ENCODE results near the gene HTR3E.
"Not testable (repeated sequence)": the region's sequence is repeated elsewhere in the genome, so short reads cannot be mapped to it uniquely, and the experiment has no call there.

Gene HTR3E

DNA sequence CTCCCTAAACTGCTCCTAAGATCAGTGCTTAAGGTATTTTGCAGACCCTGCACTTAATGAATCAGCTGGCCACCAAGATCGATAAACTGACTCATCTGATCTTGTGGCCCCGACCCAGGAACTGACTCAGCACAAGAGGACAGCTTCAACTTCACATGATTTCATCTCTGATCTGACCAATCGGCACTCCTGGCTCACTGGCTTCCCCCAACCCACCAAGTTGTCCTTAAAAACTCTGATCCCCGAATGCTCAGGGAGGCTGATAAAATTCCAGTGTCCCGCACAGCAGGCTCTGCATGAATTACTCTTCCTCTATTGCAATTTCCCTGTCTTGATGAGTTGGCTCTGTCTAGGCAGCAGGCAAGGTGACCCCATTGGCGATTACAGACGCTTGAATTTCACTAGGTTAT lies 13.5 kb downstream of the HTR3E start:
- no peak for DNase-seq (ENCODE audit: low read depth)

DNA sequence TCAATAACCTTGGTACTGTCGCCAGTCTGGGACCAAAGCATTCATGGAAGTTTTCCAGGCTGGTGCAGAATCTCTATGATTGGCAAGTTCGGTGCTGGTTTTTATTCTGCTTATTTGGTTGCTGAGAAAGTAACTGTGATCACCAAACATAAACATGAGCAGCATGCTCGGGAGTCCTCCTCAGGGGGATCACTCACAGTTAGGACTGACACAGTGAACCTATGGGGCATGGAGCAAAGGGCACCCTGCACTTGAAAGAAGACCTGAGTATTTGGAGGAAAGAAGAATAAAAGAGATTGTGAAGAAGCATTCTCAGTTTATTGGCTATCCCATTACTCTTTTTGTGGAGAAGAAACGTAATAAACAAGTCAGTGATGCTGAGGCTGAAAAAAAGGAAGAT lies 19.2 kb downstream of the HTR3E start:
- no peak for DNase-seq (ENCODE audit: low read depth)

DNA sequence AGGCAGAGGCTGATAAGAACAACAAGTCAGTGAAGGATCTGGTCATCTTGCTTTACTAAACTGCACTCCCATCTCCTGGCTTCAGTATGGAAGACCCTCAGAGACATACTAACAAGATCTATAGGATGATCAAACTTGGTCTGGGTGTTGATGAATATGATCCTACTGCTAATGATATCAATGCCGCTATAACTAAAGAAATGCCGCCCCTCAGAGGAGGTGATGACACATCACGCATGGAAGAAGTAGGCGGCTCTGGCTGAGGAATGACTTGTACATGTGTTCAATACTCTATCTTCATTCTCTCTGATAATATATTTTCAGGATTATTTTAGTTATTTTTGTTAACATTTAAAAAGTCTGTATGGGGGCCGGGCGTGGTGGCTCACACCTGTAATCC lies 20.8 kb downstream of the HTR3E start:
- no peak for DNase-seq (ENCODE audit: low read depth)

DNA sequence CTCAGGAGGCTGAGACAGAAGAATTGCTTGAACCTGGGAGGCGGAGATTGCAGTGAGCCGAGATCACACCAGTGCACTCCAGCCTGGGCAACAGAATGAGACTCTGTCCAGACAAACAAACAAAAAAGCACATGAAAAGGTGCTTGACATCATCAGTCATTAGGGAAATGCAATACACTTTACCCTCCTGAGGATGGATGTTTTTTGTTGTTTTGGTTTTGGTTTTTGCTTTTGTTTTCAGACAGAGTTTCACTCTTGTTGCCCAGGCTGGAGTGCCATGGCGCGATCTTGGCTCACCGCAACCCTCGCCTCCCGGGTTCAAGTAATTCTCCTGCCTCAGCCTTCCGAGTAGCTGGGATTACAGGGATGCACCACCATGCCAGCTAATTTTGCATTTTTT lies 24.2 kb downstream of the HTR3E start:
- not testable (repeated sequence) for DNase-seq (ENCODE audit: low read depth)

DNA sequence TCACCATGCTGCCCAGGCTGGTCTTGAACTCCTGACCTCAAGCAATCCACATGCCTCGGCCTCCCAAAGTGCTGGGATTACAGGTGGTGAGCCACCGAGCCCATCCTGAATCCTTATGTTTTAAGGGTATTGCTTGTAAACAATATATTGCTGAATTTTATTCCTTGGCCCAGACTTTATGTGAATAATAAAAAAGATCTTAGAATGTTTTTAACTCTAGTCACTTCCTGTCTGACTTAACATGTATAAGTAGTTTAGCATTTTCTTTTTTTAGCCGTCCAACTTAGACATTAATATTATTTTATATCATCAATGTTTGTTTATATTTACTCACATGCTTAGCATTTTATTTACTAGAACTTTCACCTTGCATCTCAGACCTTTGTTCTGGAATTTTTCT lies 29.1 kb downstream of the HTR3E start:
- no peak for DNase-seq (ENCODE audit: low read depth)

DNA sequence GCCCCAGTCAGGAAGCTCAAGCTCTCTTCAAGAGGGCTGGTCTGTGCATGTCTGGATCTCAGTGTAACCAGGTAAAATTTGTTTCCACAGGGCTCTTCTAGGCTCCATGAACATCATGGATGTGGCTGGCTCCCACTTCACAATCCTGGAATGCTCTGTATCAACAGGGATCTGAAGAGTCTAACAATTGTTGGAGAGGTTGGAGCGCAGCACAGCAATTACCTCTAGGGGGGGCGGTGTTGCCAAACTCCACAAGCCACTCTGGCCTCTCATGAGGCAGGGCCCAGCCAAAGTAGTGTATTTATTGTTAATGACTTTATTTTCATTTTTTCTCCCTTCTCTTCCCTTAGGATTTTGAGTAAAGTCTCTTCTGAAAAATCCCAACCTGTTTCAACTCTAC lies 32.1 kb downstream of the HTR3E start:
- DNase-seq (ENCODE audit: low read depth), result no peak

DNA sequence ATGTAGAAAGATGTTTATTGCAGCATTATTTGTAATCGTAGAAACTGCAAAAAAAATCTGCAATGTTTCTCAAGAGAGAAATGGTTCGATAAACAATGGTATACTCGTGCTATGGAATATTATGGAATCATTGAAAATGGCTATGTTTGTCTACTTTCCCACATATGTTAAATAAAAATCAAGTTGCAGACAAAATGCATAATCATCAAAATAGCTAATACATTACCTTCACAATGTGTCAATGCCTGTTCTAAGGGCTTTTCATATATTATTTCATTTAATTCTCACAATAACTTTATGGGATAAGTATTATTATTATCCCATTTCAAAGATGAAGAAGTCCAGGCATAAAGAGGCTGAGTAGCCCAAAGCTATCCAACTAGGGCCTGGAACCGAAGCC lies 36.1 kb downstream of the HTR3E start:
- DNase-seq (ENCODE audit: low read depth), result no peak

DNA sequence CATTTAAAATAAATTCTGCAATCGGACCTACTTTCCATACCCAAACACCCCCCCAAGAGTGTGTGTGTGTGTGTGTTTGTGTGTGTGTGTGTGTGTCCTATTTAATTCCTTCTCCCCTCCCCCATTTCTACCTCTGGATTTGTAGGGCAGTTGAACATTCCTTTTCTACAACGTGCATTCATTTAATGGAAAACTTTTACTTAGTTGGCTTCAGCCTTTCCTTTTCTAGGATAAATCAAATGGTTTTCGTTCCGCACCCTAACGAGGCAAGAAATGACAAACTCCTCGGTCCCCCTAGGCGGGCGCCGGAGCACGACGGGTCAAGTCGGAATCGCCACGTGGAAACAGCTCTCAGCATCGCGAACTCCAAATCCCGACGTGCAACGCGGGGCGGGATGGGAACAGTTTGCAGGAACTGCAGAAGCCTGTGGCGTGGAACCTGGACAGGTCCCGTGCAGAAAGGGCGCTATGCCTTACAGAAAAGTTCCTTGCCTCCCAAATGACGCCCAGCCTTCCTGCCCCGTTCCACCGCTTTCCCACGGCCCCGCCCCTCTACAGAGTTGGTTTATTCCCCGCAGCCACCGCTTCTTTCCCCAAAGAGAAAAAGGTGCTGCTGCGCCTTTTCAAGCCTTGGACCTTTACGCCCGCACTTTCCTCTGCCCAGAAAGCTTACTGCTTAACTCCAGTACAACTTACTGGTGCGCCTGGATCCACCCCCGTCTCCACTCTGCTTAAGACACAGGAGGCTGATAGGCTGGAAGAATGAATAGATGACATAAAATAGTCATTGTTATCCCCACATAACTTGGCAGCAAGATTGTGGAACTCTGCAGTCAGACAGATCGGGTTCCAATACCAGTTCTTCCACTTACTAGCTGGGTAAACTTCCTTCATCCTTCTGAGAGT lies 37.2 kb downstream of the HTR3E start:
- DNase-seq (ENCODE audit: low read depth), result peak; percentile 38

DNA sequence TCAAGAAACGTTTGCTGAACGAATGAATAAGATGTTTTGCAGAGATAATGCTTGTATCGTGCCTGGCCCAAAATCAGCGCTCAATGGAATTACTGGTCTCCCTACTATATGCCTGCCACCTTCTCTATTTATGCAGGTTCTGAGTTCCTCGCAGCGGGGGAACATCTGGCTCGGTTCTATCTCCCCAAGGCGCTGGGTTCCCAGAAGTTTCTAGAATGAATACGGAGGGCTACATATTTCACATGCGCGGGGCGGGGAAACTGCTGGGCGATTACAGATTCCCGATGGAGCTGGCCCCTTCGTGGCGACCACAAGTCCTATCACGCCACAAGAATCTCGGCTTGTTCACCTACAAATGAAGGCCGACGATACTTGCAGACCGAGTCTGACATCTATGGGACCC lies 37.9 kb downstream of the HTR3E start:
- DNase-seq (ENCODE audit: low read depth), result no peak

DNA sequence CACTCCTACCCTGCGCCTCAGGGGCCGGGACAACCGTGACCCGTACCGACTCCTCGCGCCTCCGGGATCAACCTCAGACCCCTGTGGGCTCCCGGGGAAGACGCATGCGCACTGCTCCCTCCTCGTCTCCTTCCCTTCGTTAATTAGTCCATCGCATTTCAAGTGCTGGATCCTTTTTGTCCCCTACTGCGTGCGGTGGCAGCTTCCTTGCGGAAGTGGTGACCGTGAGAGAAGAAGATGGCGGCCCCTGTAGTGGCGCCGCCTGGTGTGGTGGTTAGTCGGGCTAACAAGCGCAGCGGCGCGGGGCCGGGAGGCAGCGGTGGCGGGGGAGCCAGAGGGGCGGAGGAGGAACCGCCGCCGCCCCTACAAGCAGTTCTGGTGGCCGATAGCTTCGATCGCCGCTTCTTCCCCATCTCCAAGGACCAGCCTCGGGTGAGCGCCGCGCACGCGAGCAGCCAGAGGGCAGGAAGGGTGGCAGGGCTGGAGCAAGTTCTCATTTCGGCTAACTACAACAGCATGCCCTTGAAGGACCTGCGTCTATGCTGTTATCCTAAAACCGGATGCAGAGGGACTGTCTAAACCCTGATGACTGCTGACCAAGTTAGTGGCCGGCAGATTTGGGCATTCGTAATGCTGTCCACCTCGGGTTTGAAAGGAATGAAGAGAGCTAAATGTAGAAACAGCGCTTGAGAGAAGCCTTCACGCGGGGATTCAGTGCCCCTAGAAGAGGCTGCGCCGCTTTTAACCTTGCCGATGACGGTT lies 38.5 kb downstream of the HTR3E start, which contains the start of gene EIF2B5:
Gene EIF2B5, plus strand, starts transcription at position 210 of the 762 bp plus-strand sequence. Its CDS starts 28 bp downstream, at position 238.
- DNase-seq (ENCODE audit: low read depth), result peak; percentile 63

DNA sequence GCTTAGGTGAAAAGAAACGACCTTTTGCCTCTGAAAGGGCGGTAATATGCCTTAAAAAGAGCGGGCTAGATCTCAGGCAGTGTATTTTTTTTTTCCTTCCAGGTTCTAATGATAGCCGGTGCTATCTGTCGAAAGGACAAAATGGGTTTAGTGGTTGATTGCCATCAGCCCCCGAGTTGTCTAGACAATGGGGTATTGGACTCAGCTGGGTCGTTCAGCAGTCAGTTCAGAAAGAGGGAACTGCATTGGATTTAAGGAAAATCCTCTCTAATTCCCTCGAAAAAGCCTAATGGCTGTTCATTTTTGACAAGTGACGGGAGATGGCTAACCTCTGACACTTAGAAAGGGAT lies 39.0 kb downstream of the HTR3E start:
- DNase-seq (ENCODE audit: low read depth), result no peak

DNA sequence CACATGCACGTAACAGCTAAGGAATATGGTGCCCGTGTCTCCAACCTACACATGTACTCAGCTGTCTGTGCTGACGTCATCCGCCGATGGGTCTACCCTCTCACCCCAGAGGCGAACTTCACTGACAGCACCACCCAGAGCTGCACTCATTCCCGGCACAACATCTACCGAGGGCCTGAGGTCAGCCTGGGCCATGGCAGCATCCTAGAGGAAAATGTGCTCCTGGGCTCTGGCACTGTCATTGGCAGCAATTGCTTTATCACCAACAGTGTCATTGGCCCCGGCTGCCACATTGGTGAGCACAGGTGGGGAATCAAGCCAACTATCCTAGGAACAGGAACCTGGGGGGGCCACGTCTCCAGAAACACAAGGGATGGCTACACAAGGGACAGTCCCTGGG lies 43.6 kb downstream of the HTR3E start:
- no peak for DNase-seq (ENCODE audit: low read depth)

DNA sequence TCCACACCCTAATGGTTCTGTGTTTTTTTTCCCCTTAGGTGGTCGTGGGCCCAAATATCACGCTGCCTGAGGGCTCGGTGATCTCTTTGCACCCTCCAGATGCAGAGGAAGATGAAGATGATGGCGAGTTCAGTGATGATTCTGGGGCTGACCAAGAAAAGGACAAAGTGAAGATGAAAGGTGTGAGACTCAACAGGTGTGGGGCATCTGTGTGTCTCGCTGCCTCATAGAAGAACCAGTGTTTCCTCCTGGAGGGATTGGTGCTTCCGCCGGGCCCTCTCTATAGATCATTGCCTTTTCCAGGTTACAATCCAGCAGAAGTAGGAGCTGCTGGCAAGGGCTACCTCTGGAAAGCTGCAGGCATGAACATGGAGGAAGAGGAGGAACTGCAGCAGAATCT lies 45.3 kb downstream of the HTR3E start:
- DNase-seq (ENCODE audit: low read depth), result no peak

DNA sequence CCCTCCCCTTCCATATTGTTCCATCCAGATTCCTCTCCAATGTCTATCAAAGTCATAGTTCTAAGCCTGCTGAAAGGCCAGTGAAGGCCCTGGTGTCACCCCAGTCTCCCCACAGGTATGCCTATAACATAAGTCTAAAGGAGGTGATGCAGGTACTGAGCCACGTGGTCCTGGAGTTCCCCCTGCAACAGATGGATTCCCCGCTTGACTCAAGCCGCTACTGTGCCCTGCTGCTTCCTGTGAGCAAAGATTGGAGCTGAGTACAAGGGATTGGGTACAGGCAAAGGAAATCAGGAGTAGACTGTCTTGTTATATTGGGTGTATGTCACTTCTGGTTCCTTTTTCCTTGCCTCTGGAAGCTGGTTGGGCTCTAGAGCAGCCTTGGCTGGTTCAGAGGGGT lies 46.5 kb downstream of the HTR3E start:
- no peak for DNase-seq (ENCODE audit: low read depth)

DNA sequence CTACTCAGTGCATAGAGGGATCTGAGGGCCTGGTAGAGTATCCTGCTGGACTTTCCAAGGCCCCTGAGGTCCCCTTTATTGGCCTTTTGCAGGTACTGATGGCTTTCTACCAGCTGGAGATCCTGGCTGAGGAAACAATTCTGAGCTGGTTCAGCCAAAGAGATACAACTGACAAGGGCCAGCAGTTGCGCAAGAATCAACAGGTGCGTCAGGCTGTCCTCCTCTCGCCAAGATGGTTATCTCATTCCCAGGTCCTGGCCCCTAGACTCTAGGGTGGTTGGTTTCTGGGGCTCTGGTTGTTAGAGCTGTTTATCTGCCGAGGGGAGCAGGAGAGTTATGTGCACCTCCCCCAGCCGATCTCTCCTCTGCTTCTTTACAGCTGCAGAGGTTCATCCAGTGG lies 47.6 kb downstream of the HTR3E start:
- DNase-seq (ENCODE audit: low read depth), result no peak

DNA sequence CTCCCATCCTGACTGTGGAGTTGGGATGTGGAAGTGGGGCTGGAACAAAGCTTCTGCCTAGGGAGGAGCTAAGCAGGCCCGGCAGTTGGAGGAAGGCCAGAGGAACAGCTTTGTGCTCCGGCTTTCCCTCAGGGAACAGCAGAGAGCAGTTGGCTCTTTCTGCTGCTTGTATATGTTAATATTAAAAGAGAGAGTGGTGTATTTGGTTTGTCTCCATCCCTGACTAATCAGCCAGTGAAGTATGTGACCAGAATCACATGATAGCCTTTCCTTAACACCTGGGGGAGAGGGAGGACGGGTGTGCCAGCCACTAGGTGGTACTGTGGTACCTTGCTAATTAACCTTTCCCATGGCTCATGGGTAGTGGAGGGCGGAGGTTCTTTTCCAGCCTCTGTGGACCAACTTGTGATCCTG lies 48.3 kb downstream of the HTR3E start:
- no peak for DNase-seq (ENCODE audit: low read depth)

DNA sequence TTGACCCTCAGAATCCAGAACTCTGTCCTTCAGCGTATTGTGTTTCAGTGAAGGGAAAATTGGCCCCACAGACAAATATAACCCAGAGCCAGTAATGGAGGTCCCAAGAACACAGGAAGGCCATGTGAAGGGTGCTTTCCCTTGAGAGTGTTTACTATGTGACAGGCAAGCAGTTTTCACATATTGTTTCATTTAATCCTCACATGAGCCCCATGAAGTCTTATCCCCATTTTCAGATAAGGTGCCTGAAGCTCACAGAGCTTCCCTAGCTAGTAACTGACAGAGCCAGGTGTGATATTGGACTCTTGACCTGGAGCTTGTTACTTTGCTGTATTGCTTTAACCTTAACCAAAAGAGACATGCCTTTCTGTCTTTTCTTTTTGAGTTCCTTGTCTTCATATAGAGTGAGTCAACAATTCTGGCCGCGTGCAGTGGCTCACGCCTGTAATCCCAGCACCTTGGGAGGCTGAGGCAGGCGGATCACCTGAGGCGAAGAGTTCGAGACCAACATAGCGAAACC lies 48.9 kb downstream of the HTR3E start:
- no peak for DNase-seq (ENCODE audit: low read depth)

DNA sequence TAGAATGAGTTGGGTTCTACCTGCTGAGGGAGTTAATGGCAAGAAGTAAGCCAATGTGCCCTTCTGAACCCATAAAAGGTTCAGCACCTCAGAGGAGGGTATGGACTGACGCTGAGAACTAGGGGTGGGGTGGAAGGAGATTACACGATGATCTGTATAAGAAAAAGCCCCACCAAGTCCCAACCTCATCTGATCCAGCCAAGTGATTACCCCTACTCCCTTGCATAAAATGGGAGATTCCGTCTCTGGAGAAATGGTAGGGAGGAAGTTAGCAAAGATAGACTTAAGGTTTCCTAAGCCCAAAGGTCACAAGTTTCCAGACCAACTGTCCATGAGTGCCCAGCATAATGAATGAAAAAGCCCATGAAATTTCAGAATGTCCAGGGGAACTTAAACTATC lies 51.2 kb downstream of the HTR3E start:
- no peak for DNase-seq (ENCODE audit: low read depth)

DNA sequence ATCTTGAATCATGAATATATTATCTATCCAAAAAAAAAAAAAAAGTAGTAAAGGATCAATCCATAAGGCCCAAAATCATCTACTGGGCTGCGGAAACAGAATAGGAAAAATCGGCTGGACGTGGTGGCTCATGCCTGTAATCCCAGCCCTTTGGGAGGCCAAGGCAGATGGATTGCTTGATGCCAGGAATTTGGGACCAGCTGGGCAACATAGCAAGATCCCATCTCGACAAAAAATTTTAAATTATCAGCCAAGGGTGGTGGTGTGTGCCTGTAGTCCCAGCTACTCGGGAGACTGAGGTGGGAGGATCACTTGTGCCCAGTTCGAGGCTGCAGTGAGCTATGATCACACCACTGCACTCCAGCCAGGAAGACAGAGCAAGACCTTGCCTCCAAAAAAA lies 52.3 kb downstream of the HTR3E start:
- DNase-seq (ENCODE audit: low read depth), result no peak

DNA sequence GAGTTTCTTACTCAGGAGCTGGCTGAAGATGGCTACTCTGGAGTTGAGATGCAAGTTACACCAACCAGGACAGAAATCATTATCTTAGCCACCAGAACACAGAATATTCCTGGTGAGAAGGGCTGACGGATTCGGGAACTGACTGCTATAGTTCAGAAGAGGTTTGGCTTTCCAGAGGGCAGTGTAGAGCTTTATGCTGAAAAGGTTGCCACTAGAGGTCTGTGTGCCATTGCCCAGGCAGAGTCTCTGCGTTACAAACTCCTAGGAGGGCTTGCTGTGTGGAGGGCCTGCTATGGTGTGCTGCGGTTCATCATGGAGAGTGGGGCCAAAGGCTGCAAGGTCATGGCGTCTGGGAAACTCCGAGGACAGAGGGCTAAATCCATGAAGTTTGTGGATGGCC lies 52.9 kb downstream of the HTR3E start:
- DNase-seq (ENCODE audit: low read depth), result not testable (repeated sequence)

DNA sequence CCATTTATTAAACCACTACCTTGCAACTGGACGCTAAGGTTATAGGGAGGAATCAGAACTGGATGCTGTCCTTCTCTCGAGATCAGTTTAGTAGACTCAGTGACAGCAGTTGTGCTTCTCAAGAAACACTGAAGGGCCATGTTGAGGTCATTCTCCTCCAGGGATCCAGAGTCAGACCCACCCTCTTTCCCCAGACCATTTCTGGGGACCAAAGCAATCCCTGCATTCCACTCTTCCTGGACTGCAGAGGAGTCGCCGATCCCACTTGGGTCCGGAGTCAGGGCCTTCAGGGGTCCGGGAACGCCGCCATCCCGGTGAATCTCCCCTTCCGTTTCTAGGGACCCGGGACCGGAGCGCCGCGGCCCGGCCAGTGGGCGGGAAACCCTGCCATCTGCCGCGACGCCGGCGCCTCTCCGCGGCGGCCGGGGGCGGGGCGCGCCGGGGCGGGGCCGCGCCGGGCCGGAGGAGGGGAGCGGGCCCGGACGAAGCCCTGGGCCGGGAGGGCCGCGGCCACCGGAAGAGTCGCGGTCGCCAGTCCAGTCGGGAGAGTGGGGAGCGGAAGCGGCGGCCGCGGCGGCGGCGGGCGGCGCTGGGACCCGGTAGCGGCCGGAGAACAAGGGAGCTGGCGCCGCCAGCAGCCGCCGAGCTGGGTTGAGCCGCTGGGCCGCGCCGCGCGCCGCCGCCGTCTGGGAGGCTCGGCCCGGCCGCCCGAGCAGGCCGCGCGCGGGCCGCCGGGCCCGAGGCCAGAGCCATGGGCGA lies 58.2 kb downstream of the HTR3E start, which contains the start of gene DVL3:
Gene DVL3, plus strand, starts transcription at position 493 of the 759 bp plus-strand sequence. Its CDS starts 259 bp downstream, at position 752.
- no peak for DNase-seq (ENCODE audit: low read depth)
